Placental pericyte (primary cell): ENCODE measurements around the gene ERCC8. TPM values are rescaled to one million over a fixed set of nuclear protein-coding genes. Genes with fewer than 3 reads are reported as not detected.

ENCODE experiments used
- total RNA-seq: library from RNA; depleted of rRNA; stranded (reverse); fragments of >200 nt; gene quantifications from 2 replicates; pipeline ENCODE4 v1.2.3, GENCODE V29; 2012

Gene ERCC8
- 13.3 and 24.5 TPM in 2 replicates for total RNA-seq

GRCh38 chr5:60944904-60945812 lies at the start of gene ERCC8, which contains the start of gene NDUFAF2:
Gene ERCC8, minus strand, starts transcription at chr5:60945070. Its CDS starts 62 bp downstream, at chr5:60945008.
Gene NDUFAF2, plus strand, starts transcription at chr5:60945205. Its CDS starts 51 bp downstream, at chr5:60945256.

GRCh38 chr5:60843936-60844905 lies 100.6 kb downstream of the ERCC8 start, which contains the start of gene ELOVL7:
Gene ELOVL7, minus strand, starts transcription at chr5:60844269. Its CDS starts 56,872 bp downstream, at chr5:60787397.

Other genes with a start within 250 kb of the ERCC8 start
- gene DEPDC1B, start 244.9 kb downstream of the ERCC8 start, total RNA-seq: 0.44 and 12.0 TPM in 2 replicates
- gene ELOVL7, start 100.8 kb downstream of the ERCC8 start, total RNA-seq: under 0.01 and 0.29 TPM in 2 replicates
- gene NDUFAF2, start 135 bp upstream of the ERCC8 start, total RNA-seq: 16.3 and 26.7 TPM in 2 replicates
- 44.2 and 50.1 TPM in 2 replicates for gene SMIM15, start 217.4 kb upstream of the ERCC8 start, total RNA-seq